Esophagus (tissue), 2 donors: ENCODE results near the gene HPD. TPM values are rescaled to one million over a fixed set of nuclear protein-coding genes. Genes with fewer than 3 reads are reported as not detected.

Source experiments
- H3K27ac ChIP-seq, 2 donors: one replicate each; pipeline ENCODE4 v1.5.1; 2013; ENCODE audit warnings: low read depth in 2 of 2, mild to moderate bottlenecking in 2 of 2, inconsistent platforms in 1 of 2, low read length in 1 of 2, moderate library complexity in 1 of 2
- H3K27me3 ChIP-seq, 2 donors: one replicate each; pipeline ENCODE4 v1.6.1; 2013; ENCODE audit warnings: low read length in 2 of 2, control low read depth in 1 of 2, mild to moderate bottlenecking in 1 of 2; ENCODE audit not compliant: insufficient read depth in 2 of 2, control insufficient read depth in 1 of 2
- H3K36me3 ChIP-seq, 2 donors: one replicate each; pipeline ENCODE4 v1.6.1; 2013; ENCODE audit warnings: low read length in 1 of 2; ENCODE audit not compliant: control insufficient read depth in 2 of 2, insufficient read depth in 2 of 2
- H3K4me1 ChIP-seq, 2 donors: one replicate each; pipeline ENCODE4 v1.6.1; 2013; ENCODE audit warnings: low read length in 1 of 2; ENCODE audit not compliant: control insufficient read depth in 2 of 2, insufficient read depth in 2 of 2
- H3K4me3 ChIP-seq, 2 donors: one replicate each; pipeline ENCODE4 v1.5.1; 2013; ENCODE audit warnings: low read length in 2 of 2, mild to moderate bottlenecking in 2 of 2, low read depth in 1 of 2, moderate library complexity in 1 of 2
- H3K9me3 ChIP-seq, 2 donors: one replicate each; pipeline ENCODE4 v1.6.1; 2013; ENCODE audit warnings: mild to moderate bottlenecking in 2 of 2, low read depth in 1 of 2, low read length in 1 of 2, moderate library complexity in 1 of 2; ENCODE audit not compliant: control insufficient read depth in 2 of 2, insufficient read depth in 1 of 2
- WGBS, 2 donors: extraction: QIAGEN DNeasy Blood & Tissue Kit; methylation state at CpG; one replicate each; pipeline ENCODE4 v1.1.7; 2013; 5-methylcytosine and 5-hydroxymethylcytosine counted together
- polyA plus RNA-seq, 2 donors: library from polyadenylated mRNA; stranded (reverse); fragments of 200-250 nt; gene quantifications; one replicate each; pipeline ENCODE4 v1.2.3, GENCODE V29; 2013
- donor health status: healthy with polysubstance abuse.
- donor health status: Bipolar disorder and iron deficiency.

HPD gene
- polyA plus RNA-seq, 2 donors, result 0.29 to 0.31 TPM

- 3% methylated on average over 18 of the region's 18 CpGs for WGBS, 2 donors
Measured at GRCh38 chr12:121801595-121802484, 56.8 kb downstream of the HPD start.

GRCh38 chr12:121800694-121801594 lies 57.7 kb downstream of the HPD start:
- Histone ChIP-seq H3K27ac (peak overlapping the region; percentile 99 to 100), H3K27me3 (no peaks in the 10 kb centered on the region), H3K4me1 (peaks cover 4 to 23% of the 10 kb centered on the region in 2 donors), H3K36me3 (peaks cover 0 to 3% of the 10 kb centered on the region in 2 donors), H3K4me3 (peak overlapping the region; percentile 71 to 88), H3K9me3 (no peaks in the 10 kb centered on the region)
- 1% methylated on average over 82 to 86 of the region's 86 CpGs for WGBS, 2 donors

More at GRCh38 chr12:121801595-121802484, 56.8 kb downstream of the HPD start:
- Histone ChIP-seq H3K4me1 (peaks cover 10 to 22% of the 10 kb centered on the region in 2 donors), H3K36me3 (peaks cover 0 to 4% of the 10 kb centered on the region in 2 donors), H3K27ac (peak overlapping the region; percentile 99 to 100), H3K4me3 (peak overlapping the region; percentile 71 to 88), H3K9me3 (no peaks in the 10 kb centered on the region), H3K27me3 (no peaks in the 10 kb centered on the region)

DNA sequence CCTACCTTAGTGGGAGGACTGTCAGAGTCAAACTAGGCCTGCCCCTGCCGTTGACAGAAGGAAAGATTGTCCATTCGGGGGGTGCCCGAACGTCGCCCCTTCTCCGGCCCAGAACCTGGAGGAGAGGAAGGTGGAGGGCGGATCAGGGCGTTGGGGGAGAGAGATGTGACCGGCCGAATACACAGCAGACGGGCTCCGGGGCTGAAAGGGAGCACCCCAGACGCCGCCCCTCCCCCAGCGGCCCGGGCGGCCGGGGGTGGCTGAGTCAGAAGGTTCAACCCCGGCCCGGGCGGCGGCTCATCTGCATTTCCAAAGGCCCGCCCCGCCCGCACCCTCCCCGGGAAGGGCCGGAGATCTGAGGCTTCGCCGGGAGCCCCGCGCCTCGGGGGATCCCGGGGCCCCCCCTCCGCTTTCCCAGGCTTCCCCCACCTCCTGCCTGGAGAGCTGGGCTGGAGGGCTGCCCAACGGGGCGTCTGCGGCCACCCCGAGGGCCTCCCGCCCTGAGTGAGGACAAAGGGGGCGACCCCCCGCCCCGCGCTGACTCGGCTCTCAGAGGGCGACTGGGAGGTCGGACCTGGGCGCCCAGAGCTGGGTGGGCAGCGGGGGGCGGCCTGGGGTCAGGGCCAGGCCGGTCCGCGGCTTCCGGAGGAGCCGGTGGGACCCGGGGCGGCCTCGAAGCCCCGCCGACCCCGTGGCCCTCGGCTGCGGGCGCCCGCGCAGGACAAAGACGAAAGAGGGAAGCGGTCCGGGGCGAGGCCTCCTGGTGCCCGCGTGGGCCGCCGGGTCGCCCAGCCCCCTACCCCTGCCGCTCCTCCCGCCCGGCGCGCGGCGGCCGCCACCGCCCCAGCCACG lies 58.6 kb downstream of the HPD start:
- H3K4me3 ChIP-seq, result peak overlapping the region; percentile 71 to 88
- H3K36me3 ChIP-seq, result peaks cover 0 to 10% of the 10 kb centered on the region in 2 donors
- H3K9me3 ChIP-seq, result no peaks in the 10 kb centered on the region
- H3K27me3 ChIP-seq, result no peaks in the 10 kb centered on the region
- WGBS, 2 donors, result 0 to 1% methylated on average over 49 to 84 of the region's 84 CpGs
- peak overlapping the region; percentile 99 to 100 for H3K27ac ChIP-seq
- peaks cover 2 to 26% of the 10 kb centered on the region in 2 donors for H3K4me1 ChIP-seq

DNA sequence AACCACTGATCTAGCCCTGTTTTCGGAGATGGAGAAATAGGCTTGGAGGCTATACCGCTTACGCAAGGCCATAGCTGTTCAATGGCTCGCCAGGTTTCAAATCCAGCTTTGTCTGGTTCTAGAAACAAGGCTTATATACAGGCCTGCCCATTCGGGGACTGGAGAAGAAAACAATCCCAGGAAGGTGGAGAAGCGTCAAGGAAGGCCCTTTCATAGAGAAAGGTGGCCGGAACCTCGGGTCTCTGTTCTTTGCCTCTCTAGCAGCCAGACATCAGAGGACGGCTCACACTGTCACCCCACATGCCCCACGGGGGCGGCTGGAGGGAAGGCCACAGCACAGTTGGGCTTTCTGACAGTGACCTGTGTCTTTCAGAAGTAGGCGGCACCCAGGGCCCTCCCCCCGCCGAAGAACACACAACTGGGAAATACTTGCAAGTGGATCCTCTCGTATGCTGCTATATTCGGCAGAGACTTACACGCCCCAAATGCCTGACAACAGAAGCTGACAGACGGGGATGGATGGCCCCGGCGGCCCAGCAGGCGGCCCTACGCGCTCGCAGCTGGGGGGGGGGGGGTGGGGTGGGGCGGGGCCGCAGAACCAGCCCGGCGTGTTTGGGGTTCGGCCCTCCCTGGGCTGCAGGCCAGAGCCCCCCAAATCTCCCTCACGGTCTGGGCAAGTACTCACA lies 59.4 kb downstream of the HPD start:
- no peaks in the 10 kb centered on the region for H3K9me3 ChIP-seq
- H3K4me3 ChIP-seq, result peak overlapping the region; percentile 71 to 88
- H3K36me3 ChIP-seq, result peaks cover 0 to 10% of the 10 kb centered on the region in 2 donors
- peaks cover 2 to 30% of the 10 kb centered on the region in 2 donors for H3K4me1 ChIP-seq
- H3K27me3 ChIP-seq, result no peaks in the 10 kb centered on the region
- 8 to 9% methylated on average over 26 to 30 of the region's 30 CpGs for WGBS, 2 donors
- H3K27ac ChIP-seq, result peak overlapping the region; percentile 99 to 100

DNA sequence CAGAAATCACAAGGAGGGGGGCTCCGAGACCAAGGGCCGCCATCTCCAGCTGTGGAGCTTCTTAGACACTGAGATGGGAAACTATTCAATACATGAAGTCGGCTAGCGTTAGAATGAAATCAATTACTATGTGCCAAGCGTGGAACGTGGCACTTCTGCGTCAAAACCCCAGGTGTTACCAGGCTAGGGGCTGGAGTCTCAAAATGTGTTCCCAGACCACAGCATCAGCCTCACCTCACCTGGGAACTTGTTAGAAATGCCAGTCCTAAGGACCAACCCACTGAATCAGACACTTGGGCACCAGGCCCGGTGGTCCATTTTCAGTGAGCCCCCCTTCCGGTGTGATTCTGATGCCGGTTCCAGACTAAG lies 59.9 kb downstream of the HPD start:
- Histone ChIP-seq H3K4me1 (peaks cover 2 to 35% of the 10 kb centered on the region in 2 donors), H3K36me3 (peaks cover 0 to 10% of the 10 kb centered on the region in 2 donors), H3K27me3 (no peaks in the 10 kb centered on the region), H3K27ac (peak overlapping the region; percentile 99 to 100), H3K9me3 (no peaks in the 10 kb centered on the region), H3K4me3 (peak overlapping the region; percentile 42 to 88)
- 34 to 39% methylated on average over 10 of the region's 10 CpGs for WGBS, 2 donors

DNA sequence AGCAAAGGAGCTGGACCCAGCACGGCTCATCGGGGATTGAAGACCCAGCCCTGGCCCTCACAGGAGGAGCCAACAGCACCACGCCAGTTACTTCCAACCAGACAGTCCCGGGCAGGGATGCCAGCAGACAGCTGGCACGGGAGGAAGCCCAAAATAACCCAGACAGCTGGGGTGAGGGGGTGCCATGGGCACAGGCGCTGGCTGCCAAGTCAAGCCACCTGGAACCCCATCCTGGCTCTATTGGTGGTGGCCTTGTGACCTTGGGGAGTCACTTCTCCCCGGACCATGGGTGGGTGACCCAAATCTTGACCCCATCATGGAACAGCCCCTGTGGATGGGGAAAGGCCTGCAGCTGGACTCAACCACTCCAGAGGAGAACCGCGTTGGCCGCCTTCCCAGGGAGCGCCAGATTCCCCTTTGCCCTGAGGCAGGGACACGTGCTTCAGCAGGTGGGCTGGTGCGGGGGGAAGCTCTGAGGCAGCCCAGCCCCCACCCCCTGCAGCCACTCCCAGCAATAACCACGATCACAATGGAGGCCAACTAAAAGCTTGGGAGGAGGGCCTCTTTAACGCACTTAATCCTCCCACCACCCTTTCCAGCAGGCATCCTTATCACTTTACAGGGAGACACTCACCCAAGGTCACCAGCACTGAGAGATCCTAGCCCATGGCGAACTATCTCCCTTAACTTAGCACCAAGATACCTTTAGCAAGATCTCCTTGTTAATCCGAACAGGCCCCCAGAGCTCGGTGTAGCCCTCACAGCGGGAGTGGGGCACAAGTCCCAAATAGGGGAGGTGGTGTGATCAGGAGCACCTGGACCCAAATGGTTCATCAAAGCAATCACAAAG lies 60.5 kb downstream of the HPD start:
- Histone ChIP-seq H3K4me1 (peaks cover 2 to 36% of the 10 kb centered on the region in 2 donors), H3K9me3 (no peaks in the 10 kb centered on the region), H3K27ac (peak overlapping the region; percentile 99 to 100), H3K36me3 (peaks cover 0 to 10% of the 10 kb centered on the region in 2 donors), H3K4me3 (peak overlapping the region; percentile 42 to 88), H3K27me3 (no peaks in the 10 kb centered on the region)
- WGBS, 2 donors, result 21 to 25% methylated on average over 19 of the region's 19 CpGs

- 16 to 18% methylated on average over 39 of the region's 39 CpGs for WGBS, 2 donors
- Histone ChIP-seq H3K36me3 (peaks cover 0 to 10% of the 10 kb centered on the region in 2 donors), H3K4me3 (peak overlapping the region; percentile 42 to 88), H3K9me3 (no peaks in the 10 kb centered on the region), H3K27me3 (no peaks in the 10 kb centered on the region), H3K27ac (peak overlapping the region; percentile 99 to 100), H3K4me1 (peaks cover 2 to 36% of the 10 kb centered on the region in 2 donors)
Measured at GRCh38 chr12:121796855-121797751, 61.6 kb downstream of the HPD start.
